Endometrium (tissue), 2 donors: ENCODE results near the gene MSH3.

ENCODE experiments used
- FAIRE-seq: peaks from 2 replicates; lab custom pipeline; 2012; peaks lifted over from hg19 to GRCh38; lab: Jason Lieb, UNC
- donor health status: control.
- donor health status: control.

The MSH3 gene

DNA sequence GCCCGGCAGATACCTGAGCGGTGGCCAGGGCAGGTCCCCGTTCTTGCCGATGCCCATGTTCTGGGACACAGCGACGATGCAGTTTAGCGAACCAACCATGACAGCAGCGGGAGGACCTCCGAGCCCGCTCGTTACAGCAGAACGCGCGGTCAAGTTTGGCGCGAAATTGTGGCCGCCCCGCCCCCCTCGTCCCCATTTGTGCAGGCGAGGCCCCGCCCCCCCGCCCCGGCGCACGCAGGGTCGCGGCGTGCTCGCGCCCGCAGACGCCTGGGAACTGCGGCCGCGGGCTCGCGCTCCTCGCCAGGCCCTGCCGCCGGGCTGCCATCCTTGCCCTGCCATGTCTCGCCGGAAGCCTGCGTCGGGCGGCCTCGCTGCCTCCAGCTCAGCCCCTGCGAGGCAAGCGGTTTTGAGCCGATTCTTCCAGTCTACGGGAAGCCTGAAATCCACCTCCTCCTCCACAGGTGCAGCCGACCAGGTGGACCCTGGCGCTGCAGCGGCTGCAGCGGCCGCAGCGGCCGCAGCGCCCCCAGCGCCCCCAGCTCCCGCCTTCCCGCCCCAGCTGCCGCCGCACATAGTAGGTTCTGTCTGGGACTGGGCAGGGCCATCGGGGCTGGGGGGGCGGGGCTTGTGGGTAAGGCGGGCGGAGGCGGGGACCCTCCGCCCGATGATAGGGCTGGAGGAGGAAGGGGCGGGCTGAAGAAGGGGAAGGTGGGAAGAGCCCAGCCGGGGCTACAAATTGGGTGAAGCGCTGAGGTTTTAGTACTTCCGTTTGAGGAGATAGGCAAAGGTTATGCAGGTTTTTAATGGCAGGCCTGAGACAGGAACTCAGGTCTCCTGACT lies at the start of gene MSH3, which contains the start of gene DHFR:
Gene MSH3, plus strand, starts transcription at position 262 of the 840 bp plus-strand sequence. Its CDS starts 76 bp downstream, at position 338.
Gene DHFR, minus strand, starts transcription at position 593 of the 840 bp plus-strand sequence. Its CDS starts 494 bp downstream, at position 99.
- FAIRE-seq = no peak

DNA sequence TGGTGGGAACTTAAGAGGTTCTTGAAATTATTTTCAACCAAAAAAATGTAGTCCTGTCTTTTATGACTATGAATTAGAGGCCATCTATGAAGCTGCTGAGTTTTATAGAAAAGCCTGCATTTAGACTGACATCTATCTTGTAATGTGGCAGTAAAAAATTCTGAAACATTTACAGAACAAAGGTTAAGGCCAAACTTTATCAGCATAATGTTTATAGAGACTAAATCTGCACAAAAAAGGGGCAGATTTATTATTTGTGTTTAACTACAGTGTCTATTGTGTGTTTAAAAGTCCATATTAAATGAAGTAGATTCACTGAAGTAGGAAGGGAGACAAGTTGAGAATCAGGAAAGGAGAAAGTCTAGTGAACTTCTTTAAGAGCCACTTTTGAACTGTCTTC lies 47.1 kb upstream of the MSH3 start:
- FAIRE-seq = no peak

DNA sequence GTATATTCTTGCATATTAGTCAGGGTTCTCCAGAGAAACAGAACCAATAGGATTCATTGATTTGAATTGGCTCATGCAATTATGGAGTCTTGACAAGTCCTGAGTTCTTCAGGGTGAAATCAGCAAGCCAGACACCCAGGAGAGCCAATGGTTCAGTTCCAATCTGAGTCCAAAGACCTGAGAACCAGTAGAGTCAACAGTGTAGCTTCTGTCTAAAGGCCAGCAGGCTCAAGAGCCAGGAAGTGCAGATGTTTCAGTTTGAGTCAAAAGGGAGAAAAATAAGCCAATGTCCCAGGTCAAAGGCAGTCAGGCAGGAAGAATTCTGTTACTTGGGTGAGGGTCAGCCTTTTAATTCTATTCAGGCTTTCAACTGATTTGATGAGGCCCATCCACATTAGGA lies 46.6 kb upstream of the MSH3 start:
- FAIRE-seq = no peak

DNA sequence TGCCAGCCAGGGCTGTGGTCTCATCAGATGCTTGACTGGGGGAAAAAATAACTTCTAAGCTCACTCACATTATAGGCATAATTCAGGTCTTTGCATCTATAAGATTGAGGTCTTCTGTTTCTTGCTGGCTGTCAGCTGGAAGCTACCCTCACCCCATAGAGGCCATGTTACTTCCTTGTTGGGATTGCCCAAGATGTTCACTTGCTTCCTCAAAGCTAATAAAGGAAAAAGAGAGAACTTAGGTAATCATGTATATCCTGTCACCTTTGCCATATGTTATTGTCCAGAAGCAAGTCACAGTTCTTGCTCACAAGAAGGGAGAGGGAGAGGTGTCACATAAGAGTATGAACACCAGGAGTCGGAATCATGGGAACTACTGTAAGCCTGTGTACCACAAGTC lies 45.7 kb upstream of the MSH3 start:
- FAIRE-seq = no peak

DNA sequence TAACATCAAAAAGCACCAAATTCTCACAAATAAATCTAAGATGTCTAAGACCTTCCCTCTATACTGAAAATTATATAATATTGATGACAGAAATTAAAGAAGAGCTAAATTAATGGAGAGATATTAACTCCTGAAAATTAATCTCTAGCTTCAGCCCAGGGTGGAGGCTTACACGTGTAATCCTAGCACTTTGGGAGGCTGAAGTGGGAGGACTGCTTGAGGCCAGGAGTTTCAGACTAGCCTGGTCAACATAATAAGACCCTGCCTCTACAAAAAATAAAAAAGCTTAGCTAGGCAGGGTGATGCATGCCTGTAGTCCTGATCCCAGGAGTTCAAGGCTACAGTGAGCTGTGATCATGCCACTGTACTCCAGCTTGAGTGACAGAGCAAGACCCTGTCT lies 44.8 kb upstream of the MSH3 start:
- FAIRE-seq = no peak

DNA sequence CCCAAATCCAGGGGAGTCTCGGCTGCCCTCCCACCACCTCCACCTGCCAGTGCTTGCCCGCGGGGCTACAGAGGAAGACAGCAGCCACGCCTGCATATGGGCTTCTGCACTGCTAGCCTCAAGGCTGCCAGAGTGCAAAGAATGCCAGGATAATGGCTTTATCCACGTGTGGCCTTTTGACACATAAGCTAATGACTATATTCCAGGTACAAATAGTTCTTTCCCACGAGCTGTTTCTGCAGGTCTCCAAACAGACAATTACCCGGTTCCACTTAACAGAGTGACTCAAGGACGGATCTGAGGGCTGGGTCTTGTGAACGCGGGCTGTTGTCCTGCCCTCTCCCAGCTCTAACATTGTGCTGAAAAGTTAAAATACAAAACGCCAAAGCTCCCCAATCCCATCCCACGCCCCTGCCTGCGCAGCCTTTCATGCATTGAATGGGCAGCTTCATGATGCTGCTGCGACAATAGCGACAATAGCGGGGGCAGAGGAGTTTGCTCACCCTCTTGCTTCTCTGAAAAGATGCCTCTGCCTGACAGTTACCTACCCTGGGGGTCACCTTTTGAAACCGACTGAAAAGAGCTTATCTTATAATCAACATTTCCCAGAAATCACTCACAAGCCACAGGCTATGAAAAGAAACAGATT lies 39.1 kb upstream of the MSH3 start:
- FAIRE-seq = no peak

DNA sequence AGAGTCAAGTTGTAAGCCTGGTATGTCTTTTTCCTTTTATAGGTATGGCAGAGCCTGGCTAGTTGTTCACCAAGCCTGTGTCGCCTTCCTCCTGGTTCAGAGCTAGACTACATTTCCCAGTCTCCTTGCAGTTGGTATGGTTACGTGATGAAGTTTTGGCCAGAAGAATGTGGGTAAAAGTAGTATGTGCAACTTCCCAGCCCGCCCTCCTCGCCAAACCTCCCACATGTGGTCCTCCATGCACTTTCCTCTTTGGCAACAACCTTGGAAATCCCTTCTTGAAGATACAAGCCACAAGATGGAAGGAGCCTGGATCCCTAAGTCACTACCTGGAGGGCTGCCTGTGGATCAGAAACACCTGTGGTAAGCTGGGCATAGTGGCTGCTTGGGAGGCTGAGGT lies 36.0 kb upstream of the MSH3 start:
- FAIRE-seq = no peak

DNA sequence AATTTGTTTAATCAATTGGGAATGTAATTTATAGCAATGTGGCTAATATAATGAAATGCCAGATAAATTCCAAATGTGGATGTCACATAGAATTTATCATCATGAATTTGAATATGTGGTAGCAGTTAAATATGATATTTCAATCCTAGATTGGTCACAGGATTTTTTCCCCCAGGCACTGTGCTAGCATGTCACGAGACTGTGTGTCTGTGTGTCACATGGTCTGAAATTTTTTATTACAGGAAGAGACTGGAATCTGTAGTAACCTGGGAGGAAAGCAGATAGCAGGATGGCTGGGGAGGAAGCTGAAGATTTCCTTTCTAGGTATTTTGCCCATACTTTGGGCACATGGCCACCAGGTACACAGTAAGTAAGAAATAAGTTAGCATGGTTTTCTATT lies 35.4 kb upstream of the MSH3 start:
- FAIRE-seq = no peak

DNA sequence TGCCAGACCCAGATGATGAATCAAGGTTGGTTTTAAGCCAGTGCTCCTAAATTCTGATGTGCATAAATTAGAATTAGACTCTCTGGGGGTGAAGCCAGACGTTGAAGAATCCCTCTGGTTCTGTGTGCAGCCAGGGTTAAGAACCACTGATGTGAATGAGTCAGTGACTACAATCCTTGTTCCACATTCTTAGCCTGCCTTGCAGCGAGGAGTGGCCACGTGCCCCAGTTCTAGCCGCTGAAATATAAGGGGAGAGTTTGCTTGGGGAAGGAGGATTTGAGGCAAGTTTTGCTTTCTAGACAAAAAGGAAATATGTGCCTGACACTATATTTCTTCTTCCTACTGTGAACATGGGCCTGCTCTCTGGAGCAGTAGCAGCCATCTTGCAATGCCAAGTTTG lies 34.2 kb upstream of the MSH3 start:
- FAIRE-seq = no peak

DNA sequence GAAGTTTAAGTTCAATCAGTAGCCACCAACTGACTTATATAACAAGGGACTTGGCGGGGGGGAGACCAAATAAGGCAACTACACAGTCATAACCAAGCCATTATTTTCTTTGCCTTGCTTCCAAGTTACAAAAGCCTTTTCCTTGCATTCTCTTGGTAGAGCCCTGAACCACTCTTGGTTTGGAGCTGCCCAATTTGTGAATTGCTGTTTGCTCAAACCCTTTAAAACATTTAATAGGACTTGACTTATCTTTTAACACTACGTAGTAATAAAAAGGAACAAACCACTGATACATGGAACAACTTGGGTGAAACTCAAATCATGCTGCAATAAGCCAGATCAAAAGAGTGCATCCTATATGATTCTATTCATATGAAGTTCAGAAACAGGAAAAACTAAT lies 31.7 kb upstream of the MSH3 start:
- FAIRE-seq = no peak

DNA sequence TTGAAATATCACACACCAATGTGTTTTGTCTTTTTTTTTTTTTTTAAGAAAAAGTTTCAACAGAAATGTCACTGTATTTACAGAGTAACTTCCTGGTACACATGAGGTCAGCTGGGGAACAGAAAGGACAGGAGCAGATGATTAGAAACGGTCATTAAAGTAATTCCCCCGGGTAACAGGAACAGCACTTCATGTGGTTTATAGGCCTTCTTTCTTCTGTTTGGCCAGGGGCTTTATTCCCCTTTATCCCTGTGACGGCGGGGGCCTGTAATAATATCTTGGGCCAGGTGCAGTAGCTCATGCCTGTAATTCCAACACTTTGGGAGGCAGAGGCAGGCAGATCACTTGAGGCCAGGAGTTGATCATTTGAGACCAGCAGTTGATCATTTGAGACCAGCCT lies 30.5 kb upstream of the MSH3 start:
- no peak for FAIRE-seq

DNA sequence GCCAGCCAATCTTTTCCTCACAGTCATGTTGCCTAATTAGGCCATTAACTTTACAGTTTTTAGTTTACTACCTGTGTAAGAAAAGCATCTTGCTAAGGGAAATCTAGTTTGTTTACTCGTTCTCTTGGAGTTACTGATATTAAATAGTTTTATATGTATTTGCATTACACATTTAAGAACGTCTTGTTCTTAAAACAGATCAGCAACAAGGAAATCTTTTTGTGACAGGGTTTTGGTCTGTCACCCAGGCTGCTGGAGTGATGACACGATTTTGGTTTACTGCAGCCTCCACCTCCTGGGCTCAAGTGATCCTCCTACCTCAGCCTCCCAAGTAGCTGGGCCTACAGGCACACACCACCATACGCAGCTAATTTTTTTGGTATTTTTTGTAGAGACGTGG lies 29.2 kb upstream of the MSH3 start:
- no peak for FAIRE-seq

DNA sequence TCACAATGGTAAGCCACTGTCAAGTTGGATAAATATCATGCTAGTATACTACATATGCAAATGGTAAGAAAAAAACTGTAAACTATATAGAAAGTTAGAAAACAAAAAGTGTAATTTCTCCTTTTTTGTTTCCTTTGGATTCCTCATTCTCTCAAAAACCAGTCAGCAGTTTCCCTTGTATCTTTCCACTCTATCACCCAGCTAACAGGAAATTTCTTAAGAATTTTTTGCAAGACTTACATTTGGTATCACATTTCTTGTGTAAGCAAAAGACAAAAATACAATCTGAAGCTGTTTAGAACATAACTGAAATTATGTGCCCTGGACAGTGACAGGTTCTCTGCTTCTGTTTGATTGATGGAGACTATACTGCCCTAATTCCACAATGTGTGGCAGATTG lies 25.2 kb upstream of the MSH3 start:
- no peak for FAIRE-seq

DNA sequence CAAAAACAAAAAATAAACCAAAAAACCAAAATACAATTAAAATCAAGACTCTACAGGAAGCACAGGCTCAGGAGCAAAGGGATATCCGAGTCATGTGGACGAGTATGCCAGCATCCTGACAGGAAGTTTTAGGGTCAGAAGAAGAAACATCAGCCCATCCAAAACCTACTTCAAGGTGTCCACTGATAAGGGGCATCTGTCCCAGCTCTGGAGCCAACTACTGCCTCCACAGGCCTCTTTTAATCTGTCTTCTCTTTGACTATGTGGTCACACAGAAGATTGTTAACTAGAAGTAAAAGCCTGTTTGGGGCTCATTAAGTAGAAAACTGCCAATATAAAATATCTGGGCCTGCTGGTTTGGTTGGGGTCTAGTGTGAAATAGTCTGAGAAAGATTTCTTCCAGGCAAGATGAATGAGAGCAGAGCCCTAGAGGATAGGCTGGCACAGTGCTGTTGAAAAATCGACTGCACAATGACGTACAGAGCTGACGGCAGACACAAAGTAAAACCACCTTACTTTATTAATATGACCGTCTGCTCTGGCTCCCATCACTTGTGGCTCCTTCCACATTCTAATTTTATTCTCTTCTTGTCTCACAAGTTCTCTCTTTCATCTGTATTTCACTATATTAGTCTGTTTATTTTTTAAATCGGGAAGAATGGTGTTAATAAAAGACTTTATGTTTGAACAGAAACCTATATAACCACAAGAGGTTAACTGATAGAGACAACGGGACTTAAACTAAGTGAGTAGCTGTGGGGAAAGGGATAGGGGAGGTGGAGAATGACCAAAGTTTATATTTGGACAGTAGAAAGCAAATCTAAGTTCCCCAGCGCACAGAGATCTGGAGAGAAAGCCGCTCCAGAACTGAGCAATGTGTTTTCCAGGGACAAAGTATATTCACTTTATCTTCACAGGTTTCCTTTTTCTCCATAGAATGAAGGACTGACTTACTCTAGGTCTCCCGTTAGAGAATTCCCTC lies 22.9 kb upstream of the MSH3 start:
- FAIRE-seq = no peak

DNA sequence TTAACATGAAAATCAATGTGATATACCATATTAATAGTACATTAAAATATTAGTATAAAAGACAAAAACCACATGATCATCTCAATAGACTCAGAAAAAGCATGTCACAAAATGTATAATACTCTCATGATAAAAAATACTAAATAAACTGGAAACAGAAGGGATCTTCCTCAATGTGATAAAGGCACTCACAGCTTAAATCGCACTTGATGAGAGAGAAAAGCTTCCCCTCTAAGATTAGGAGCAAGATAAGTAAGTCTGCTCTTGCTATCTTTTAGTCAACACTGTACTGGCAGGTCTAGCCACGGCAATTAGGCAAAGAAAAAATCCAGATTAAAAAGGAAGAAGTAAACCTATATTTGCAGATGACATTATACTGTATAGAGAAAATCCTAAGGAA lies 21.8 kb upstream of the MSH3 start:
- FAIRE-seq = no peak

DNA sequence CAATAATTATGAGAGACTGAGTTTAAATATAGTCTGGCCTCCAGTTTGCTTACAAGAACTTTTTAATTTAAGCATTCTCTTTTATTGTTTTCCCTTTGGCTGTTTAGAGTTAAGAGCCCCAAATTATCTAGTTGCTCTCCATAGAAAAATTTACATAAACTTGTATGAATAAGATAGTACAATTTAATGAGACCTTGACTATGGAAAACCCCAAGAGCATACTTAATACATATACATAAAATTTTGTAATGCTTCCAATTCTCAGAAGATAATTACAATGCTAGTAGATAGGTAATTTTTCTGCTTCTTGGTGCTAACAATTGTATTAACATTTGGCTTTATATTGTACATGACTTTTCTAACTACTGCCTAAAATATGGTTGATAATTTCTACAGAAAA lies 20.3 kb upstream of the MSH3 start:
- FAIRE-seq = no peak

DNA sequence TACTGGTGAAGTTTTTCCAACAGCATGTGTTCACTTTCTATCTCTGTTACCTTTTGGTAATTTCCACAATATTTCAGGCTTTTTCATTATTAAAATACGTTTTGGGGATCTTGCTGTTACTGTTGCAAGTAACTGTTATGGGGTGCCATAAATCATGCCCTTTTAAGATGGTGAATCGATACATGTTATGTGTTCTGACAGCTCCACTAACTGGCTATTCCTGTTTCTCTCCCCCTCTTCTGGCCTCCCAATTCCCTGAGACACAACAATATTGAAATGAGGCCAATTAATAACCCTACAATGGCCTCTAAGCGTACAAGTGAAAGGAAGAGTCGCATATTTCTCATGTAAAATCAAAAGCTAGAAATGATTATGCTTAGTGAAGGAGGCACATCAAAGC lies 13.1 kb upstream of the MSH3 start:
- no peak for FAIRE-seq

DNA sequence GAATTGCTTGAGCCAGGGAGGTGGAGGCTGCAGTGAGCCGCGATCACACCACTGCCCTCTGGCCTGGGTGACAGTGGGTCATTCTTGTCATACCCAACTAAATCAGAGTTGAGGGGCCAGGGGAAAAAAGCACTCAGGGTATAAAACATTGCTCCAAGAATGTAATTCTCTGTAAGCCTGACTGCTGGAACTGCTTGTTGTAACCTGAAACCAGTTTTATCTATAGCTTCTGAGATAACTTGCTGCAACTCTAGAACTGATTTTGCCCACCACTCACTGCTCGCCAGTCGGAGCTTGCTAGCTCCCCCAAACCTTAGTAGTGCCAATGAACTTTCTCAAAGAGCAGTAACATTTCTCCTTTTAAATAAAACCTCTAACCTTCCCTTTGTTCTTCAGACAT lies 9.6 kb upstream of the MSH3 start:
- no peak for FAIRE-seq

DNA sequence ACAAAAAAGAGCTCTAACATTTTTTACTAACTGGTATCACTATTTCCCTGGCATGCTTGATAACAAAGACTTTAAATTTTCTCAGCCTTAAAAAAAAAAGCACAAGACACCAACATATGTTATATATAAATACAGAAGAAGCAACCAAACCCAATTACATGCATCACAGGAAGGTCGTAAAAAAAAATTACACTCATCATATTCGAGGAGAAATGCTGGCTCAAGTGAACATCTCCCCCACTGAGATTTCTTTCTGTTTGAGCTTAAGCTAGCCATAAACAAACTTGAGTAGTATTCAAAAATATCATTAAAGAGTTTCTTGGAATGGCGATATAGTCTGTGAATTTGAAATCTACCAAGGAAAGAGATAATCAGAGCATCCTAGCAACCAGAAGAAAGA lies 7.5 kb upstream of the MSH3 start:
- FAIRE-seq = no peak

DNA sequence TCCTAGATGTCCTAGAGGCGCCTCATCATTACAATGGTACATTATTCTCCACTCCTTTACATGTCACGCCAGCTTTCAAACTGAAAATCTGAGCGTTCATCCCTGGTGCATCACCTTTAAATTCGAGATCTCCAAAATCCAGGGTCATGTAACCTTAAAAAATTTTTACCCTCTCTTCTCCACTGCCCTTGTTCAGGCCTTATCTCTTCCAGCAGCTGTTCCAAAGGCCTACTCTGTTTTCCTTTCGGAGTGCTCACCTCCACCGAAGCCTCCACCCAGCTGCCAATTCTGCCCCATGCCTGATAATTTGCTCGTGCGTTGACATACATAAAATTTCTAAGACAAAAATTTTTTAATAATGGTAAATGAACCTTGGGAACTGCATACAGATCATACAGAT lies 950 bp upstream of the MSH3 start:
- no peak for FAIRE-seq

DNA sequence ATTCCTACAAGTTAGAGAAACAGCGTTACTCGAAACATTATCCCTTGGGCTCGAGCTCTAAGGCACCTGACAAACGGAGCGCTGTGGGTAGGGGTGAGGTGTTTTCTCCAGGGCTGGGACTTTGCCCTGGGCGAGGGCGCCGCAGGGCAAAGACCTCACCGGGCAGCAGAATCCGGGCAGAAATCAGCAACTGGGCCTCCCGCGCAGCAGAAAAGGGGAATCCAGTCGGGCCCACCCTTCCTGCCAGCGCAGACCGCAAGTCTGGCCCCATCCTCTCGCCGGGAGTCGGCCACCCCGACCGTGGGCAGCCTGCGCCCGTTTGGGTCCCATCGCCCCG lies 430 bp upstream of the MSH3 start:
- FAIRE-seq = no peak

DNA sequence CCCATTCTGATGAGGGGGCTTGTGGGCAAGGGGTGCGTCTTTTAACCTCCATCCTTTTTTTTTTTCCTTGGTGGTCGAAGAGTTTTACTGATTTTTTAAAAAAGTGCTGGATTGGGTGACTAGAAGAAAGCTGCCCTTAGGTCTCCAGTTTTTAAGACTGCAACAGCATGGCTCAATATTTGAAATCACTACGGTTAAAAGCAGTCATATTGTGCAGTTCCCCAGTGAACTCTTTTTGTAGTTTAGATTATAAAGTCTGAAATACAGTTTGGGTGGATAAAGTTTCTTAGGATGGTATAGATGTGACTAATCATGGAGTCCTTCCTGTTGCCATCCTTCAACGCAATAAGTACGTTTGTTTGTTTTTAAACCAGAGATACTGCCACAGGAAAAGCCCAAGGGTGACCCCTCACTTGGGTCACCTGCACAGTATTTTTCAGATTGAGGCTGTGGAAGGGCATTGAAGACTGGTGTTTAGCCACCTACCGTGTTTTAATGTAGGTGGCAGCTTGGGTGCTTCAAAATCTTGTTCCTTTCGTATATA lies 851 bp downstream of the MSH3 start:
- no peak for FAIRE-seq
